ENCODE measurements around the gene HOMER2. TPM values are rescaled to one million over a fixed set of nuclear protein-coding genes. Genes with fewer than 3 reads are reported as not detected.

Gene HOMER2
- total and polyA plus RNA-seq, 4 donors: 4.3 to 62.0 (median 23.6) TPM

DNA sequence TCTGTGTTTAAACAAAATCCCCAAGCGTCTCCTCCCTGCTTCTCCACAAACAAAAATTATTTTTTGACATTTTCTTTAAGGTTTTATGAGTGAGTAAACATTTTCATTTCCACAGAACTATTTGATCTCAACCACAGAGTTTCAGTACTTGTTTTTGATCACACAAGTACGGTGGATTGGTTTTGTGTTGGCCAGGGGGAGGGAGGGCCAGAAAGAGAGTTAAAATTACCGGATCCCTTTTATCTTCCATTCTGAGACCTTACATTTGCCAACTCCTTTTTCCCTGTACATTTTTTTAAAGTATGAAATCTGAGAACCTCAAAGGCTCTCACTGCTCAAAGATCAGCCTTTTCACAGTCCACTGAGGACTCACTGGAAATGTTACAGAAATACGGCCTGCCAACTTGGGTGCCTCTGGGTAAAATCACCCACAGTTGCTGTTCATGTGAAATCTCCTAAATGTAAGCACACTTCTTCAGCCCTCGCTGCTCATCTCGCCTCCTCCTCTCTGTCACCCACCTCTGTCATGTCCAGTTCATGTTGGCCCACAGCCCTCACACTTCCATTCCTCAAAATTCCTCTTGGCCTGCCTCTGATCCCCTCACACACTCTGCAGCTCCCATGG lies 1.7 kb downstream of the HOMER2 start:
- Histone ChIP-seq H3K4me1 (ENCODE audit: control insufficient read depth in 4 of 4, insufficient read depth in 4 of 4, low read length in 3 of 4) (peaks cover 0 to 39% (median 20%) of the 10 kb centered on the region in 4 donors), H3K36me3 (ENCODE audit: control insufficient read depth in 4 of 4, insufficient read depth in 3 of 4, low read depth in 1 of 4, low read length in 3 of 4) (no peaks in the 10 kb centered on the region), H3K9me3 (ENCODE audit: control insufficient read depth in 4 of 4, low read length in 3 of 4) (no peaks in the 10 kb centered on the region), H3K27ac (ENCODE audit: low read depth in 1 of 2, low read length in 2 of 2) (peak overlapping the region; percentile 31 to 79), H3K9ac (ENCODE audit: low read depth in 1 of 2, low read length in 2 of 2) (peak overlapping the region; percentile 61 to 72), H3K4me3 (ENCODE audit: low read depth in 1 of 3, low read length in 3 of 3) (peak overlapping the region; percentile 58 to 89 (median 81)), H3K27me3 (ENCODE audit: control insufficient read depth in 4 of 4, insufficient read depth in 4 of 4, low read length in 3 of 4) (no peaks in the 10 kb centered on the region)
- DNase-seq (ENCODE audit: low spot score): no peak
- WGBS: 36% methylated on average over 6 of the region's 6 CpGs
- TF ChIP-seq RXRA (IDR thresholded peaks at IDR 0.05) (no peak), HNF4A (conservative IDR thresholded peaks at IDR 0.05) (peak in 1 of 2 donors; percentile 5), YY1 (IDR thresholded peaks at IDR 0.05) (no peak), GABPA (IDR thresholded peaks at IDR 0.05 in 1 of 2, conservative IDR thresholded peaks at IDR 0.05 in 1 of 2) (no peak)
- TF ChIP-seq, protein P1, sequence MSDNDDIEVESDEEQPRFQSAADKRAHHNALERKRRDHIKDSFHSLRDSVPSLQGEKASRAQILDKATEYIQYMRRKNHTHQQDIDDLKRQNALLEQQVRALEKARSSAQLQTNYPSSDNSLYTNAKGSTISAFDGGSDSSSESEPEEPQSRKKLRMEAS (IDR thresholded peaks at IDR 0.05): no peak
- TF ChIP-seq, protein P2, sequence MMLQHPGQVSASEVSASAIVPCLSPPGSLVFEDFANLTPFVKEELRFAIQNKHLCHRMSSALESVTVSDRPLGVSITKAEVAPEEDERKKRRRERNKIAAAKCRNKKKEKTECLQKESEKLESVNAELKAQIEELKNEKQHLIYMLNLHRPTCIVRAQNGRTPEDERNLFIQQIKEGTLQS (IDR thresholded peaks at IDR 0.05): no peak

GRCh38 chr15:82950295-82950694 lies 2.2 kb downstream of the HOMER2 start:
- TF ChIP-seq, protein P2 (IDR thresholded peaks at IDR 0.05): no peak
- TF ChIP-seq RXRA (IDR thresholded peaks at IDR 0.05) (no peak), YY1 (IDR thresholded peaks at IDR 0.05) (no peak), EGR1 (IDR thresholded peaks at IDR 0.05; ENCODE audit: low read depth in 2 of 2) (no peak), CTCF (IDR thresholded peaks at IDR 0.05; ENCODE audit: low read depth, low read length, missing input control) (no peak), FOXA1 (IDR thresholded peaks at IDR 0.05) (no peak), SP1 (IDR thresholded peaks at IDR 0.05) (no peak), JUND (IDR thresholded peaks at IDR 0.05) (no peak), NR2F2 (IDR thresholded peaks at IDR 0.05) (no peak), FOXA2 (IDR thresholded peaks at IDR 0.05) (no peak), RAD21 (IDR thresholded peaks at IDR 0.05) (no peak), HNF4G (IDR thresholded peaks at IDR 0.05) (no peak), TAF1 (conservative IDR thresholded peaks at IDR 0.05) (no peak), REST (IDR thresholded peaks at IDR 0.05) (no peak)
- TF ChIP-seq, protein P1 (IDR thresholded peaks at IDR 0.05): no peak
- TF ChIP-seq, protein P3, sequence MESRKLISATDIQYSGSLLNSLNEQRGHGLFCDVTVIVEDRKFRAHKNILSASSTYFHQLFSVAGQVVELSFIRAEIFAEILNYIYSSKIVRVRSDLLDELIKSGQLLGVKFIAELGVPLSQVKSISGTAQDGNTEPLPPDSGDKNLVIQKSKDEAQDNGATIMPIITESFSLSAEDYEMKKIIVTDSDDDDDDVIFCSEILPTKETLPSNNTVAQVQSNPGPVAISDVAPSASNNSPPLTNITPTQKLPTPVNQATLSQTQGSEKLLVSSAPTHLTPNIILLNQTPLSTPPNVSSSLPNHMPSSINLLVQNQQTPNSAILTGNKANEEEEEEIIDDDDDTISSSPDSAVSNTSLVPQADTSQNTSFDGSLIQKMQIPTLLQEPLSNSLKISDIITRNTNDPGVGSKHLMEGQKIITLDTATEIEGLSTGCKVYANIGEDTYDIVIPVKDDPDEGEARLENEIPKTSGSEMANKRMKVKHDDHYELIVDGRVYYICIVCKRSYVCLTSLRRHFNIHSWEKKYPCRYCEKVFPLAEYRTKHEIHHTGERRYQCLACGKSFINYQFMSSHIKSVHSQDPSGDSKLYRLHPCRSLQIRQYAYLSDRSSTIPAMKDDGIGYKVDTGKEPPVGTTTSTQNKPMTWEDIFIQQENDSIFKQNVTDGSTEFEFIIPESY (IDR thresholded peaks at IDR 0.05): no peak
- Histone ChIP-seq H3K4me1 (ENCODE audit: control insufficient read depth in 4 of 4, insufficient read depth in 4 of 4, low read length in 3 of 4) (peaks cover 0 to 39% (median 20%) of the 10 kb centered on the region in 4 donors), H3K36me3 (ENCODE audit: control insufficient read depth in 4 of 4, insufficient read depth in 3 of 4, low read depth in 1 of 4, low read length in 3 of 4) (no peaks in the 10 kb centered on the region), H3K27me3 (ENCODE audit: control insufficient read depth in 4 of 4, insufficient read depth in 4 of 4, low read length in 3 of 4) (no peaks in the 10 kb centered on the region), H3K9ac (ENCODE audit: low read depth in 1 of 2, low read length in 2 of 2) (peak overlapping the region in 1 of 2 donors; percentile 61), H3K27ac (ENCODE audit: low read depth in 1 of 2, low read length in 2 of 2) (no peak overlapping the region), H3K9me3 (ENCODE audit: control insufficient read depth in 4 of 4, low read length in 3 of 4) (no peaks in the 10 kb centered on the region), H3K4me3 (ENCODE audit: low read depth in 1 of 3, low read length in 3 of 3) (no peak overlapping the region)
- WGBS: 79% methylated on average over 5 of the region's 5 CpGs
- DNase-seq (ENCODE audit: low spot score): no peak
